ENCODE results near the gene RPH3AL. TPM values are rescaled to one million over a fixed set of nuclear protein-coding genes. Genes with fewer than 3 reads are reported as not detected.
A peak's percentile ranks its signal among the peaks of the same experiment; 100 is the strongest.
"Not testable (repeated sequence)": the region's sequence is repeated elsewhere in the genome, so short reads cannot be mapped to it uniquely, and the experiment has no call there.

RPH3AL gene
- total RNA-seq, 2 experiments from 2014 or later: 2.4 to 2.8 TPM

- ATAC-seq (ENCODE audit: poor library complexity); H3K4me3 ChIP-seq (ENCODE audit: low read length); H3K27ac ChIP-seq (ENCODE audit: low read depth in 1 of 2, low read length in 2 of 2); H3K27me3 ChIP-seq (ENCODE audit: control insufficient read depth in 1 of 2, insufficient read depth in 2 of 2, low read length in 2 of 2); H3K36me3 ChIP-seq (ENCODE audit: insufficient read depth, low read length); H3K27me3 Mint-ChIP-seq; DNase-seq; H3K36me3 Mint-ChIP-seq (ENCODE audit: low read depth); POLR2A ChIA-PET; H3K4me1 ChIP-seq (ENCODE audit: insufficient read depth, low read length); H3K4me3 Mint-ChIP-seq; H3K4me1 Mint-ChIP-seq (ENCODE audit: low read depth); H3K9me3 Mint-ChIP-seq; CTCF ChIA-PET; H3K27ac Mint-ChIP-seq; intact Hi-C loops (cut with DNase I, micrococcal nuclease): not testable (repeated sequence)
- H3K9me3 ChIP-seq (ENCODE audit: control insufficient read depth in 1 of 2, insufficient read depth in 1 of 2, low read length in 2 of 2): peaks cover 0 to 22% of the 10 kb centered on the region in 2 experiments
These were observed 118.2 kb downstream of the RPH3AL start for GRCh38 chr17:234163-234993.

- no peak overlapping the region for H3K27ac Mint-ChIP-seq
- Histone ChIP-seq H3K4me1 (ENCODE audit: insufficient read depth, low read length) (no peaks in the 10 kb centered on the region), H3K27me3 (ENCODE audit: control insufficient read depth in 1 of 2, insufficient read depth in 2 of 2, low read length in 2 of 2) (no peaks in the 10 kb centered on the region), H3K27ac (ENCODE audit: low read depth in 1 of 2, low read length in 2 of 2) (no peak overlapping the region), H3K4me3 (ENCODE audit: low read length) (no peak overlapping the region), H3K36me3 (ENCODE audit: insufficient read depth, low read length) (no peaks in the 10 kb centered on the region), H3K9me3 (ENCODE audit: control insufficient read depth in 1 of 2, insufficient read depth in 1 of 2, low read length in 2 of 2) (peaks cover 0 to 22% of the 10 kb centered on the region in 2 experiments)
- peak in 2 of 14 experiments; percentile 29 for DNase-seq
- no peaks in the 10 kb centered on the region for H3K36me3 Mint-ChIP-seq (ENCODE audit: low read depth)
- ChIA-PET POLR2A (no interaction called here), CTCF (no interaction called here)
- no peaks in the 10 kb centered on the region for H3K9me3 Mint-ChIP-seq
- H3K4me3 Mint-ChIP-seq: no peak overlapping the region
- no peak for ATAC-seq (ENCODE audit: poor library complexity)
- no peaks in the 10 kb centered on the region for H3K27me3 Mint-ChIP-seq
- intact Hi-C loops (cut with DNase I, micrococcal nuclease): no loop called here
- no peaks in the 10 kb centered on the region for H3K4me1 Mint-ChIP-seq (ENCODE audit: low read depth)
- TF ChIP-seq CTCF (IDR thresholded peaks at IDR 0.05): no peak
These were observed 119.1 kb downstream of the RPH3AL start for GRCh38 chr17:233473-233941.

GRCh38 chr17:231966-232807 lies 120.4 kb downstream of the RPH3AL start:
- Mint-ChIP-seq H3K4me1 (ENCODE audit: low read depth) (no peaks in the 10 kb centered on the region), H3K9me3 (no peaks in the 10 kb centered on the region), H3K27me3 (no peaks in the 10 kb centered on the region), H3K27ac (no peak overlapping the region), H3K36me3 (ENCODE audit: low read depth) (no peaks in the 10 kb centered on the region), H3K4me3 (no peak overlapping the region)
- ATAC-seq (ENCODE audit: poor library complexity): no peak
- intact Hi-C loops (cut with DNase I, micrococcal nuclease): no loop called here
- Histone ChIP-seq H3K4me3 (ENCODE audit: low read length) (no peak overlapping the region), H3K9me3 (ENCODE audit: control insufficient read depth in 1 of 2, insufficient read depth in 1 of 2, low read length in 2 of 2) (peaks cover 0 to 22% of the 10 kb centered on the region in 2 experiments), H3K36me3 (ENCODE audit: insufficient read depth, low read length) (no peaks in the 10 kb centered on the region), H3K4me1 (ENCODE audit: insufficient read depth, low read length) (no peaks in the 10 kb centered on the region), H3K27me3 (ENCODE audit: control insufficient read depth in 1 of 2, insufficient read depth in 2 of 2, low read length in 2 of 2) (no peaks in the 10 kb centered on the region), H3K27ac (ENCODE audit: low read depth in 1 of 2, low read length in 2 of 2) (no peak overlapping the region)
- no peak for DNase-seq
- POLR2A ChIA-PET: no interaction called here
- CTCF ChIA-PET: no interaction called here
- no peak for TF ChIP-seq CTCF (IDR thresholded peaks at IDR 0.05)
